Measurements from ENCODE around the gene TM4SF18.
A peak's percentile ranks its signal among the peaks of the same experiment; 100 is the strongest.
"Not testable (repeated sequence)": the region's sequence is repeated elsewhere in the genome, so short reads cannot be mapped to it uniquely, and the experiment has no call there.

The TM4SF18 gene

DNA sequence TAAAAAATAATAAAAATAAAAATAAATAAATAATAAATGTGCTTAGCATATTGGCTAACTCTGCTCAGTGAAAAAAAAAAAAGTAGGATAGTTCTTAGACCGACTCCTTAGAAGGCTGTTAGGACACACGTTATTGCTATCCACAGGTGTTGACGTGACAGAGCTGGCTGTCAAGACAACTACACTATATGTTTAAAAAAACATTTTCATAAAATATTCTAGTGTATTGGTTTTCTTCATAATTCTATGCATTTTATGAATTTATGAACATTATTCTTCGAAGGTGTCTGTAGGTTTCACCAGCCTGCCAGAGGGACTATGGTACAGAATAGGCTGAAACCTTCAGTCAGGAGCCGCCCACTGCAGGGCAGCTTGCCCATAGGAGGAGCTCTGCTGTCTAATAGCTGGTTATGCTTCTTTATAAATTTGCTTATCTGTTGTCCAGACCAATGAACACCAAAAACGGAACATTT, 34.8 kb upstream of the TM4SF18 start:
- no peak for DNase-seq

DNA sequence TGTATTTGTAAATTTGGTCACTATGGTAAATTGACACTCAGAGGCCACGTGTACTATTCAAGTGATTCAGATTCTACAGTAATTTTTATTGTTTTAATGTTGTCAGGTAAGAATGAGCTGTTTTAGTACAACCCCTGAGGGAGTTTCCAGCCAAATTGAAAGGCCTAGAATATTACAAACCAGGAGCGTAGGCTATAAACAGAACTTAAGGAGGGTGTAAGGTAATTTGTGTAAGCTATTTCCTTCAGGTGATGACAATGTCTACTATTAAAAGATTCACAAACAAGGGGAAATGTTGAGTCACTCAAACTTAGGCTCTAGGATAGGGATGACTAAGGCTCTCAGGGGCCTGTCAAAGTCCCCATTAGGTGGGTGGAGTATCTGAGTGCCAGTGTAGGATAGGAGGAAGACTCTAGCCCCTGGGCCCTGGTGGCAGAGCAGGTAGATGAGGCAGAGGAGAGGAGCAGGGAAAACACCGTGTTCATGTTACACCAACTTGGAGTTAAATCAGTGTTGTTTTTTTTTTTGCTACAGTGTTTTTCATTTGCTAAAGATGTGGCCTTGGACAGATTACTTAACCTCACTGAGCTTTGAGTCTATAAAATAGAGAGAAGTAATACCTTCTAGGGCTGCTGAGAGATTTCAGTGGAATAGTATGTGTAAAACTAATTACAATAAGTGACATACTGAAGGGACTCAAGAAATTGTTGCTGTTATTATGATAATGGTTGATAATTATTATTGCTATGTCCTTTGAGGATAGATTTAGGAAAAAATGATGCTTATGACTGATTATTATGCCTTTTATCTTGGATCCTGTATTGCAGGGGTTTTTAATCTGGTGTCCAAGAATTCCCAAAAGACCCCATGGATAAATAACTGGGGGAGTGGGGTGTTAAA, 33.8 kb upstream of the TM4SF18 start:
- peak; percentile 36 for DNase-seq

DNA sequence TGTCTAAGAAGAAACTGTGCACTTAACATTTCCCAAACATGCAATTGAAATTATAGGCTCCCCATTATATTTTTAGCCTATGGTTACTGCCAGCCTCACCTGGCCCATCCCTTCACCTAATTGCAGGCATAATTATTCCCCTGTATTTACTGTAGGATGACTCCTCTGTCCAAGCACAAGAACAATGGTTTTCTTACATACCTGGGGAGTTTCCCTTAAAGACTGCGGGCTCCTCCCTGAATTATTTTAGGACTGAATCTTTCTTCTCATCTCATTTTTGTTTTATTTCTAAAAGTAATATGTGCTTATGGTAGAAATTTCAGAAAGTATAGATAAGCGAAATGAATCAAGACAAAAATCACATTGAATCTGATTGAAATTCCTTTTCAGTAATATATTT, 32.6 kb upstream of the TM4SF18 start:
- no peak for DNase-seq

GRCh38 chr3:149364624-149365023, 31.2 kb upstream of the TM4SF18 start:
- DNase-seq: no peak

- no peak for DNase-seq
Observed at GRCh38 chr3:149363053-149363452, 29.6 kb upstream of the TM4SF18 start.

DNA sequence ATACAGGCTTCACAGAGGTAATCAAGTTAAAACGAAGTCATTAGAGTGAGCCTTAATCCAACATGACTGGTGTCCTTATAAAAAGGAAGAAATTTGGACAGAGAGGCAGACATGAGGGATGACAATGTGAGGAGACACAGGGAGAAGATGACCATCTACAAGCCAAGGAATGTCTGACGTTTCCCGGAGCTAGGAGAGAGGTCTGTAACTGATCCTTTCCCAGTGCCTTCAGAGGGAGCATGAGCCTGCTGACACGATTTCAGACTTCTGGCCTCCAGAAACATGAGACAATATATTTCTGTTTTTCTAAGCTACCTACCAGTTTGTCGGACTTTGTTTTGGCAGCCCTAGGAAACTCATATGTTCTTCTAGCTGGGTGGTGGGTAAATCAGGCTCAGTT, 28.9 kb upstream of the TM4SF18 start:
- no peak for DNase-seq

- DNase-seq: no peak
Observed at GRCh38 chr3:149356630-149357029, 23.2 kb upstream of the TM4SF18 start.

DNA sequence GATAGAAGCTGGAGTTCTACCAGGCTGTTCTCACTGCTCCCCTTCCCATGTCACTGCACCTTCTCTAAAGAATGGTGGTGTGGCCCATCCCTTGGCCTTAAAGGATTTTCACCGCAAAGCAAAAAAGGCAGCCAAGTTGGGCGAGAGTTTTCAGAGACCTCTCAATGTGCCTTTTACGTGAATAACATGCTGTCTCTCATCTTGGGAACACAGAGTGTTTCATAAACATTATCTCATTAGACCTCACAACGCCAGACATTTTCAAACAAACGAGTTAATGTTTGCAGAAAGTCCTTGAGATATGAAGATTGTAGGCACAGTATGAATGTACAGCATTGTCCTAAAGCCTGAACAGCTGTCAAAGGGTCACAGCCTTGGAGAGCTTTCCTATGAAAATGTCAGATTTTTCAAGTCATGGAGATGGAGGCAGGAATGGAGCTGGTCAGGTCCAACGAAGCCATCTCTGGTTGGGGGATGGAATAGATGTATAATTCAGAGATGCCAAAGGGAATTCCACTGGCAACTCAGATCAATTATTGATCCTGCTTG, 22.7 kb upstream of the TM4SF18 start:
- DNase-seq: no peak

DNA sequence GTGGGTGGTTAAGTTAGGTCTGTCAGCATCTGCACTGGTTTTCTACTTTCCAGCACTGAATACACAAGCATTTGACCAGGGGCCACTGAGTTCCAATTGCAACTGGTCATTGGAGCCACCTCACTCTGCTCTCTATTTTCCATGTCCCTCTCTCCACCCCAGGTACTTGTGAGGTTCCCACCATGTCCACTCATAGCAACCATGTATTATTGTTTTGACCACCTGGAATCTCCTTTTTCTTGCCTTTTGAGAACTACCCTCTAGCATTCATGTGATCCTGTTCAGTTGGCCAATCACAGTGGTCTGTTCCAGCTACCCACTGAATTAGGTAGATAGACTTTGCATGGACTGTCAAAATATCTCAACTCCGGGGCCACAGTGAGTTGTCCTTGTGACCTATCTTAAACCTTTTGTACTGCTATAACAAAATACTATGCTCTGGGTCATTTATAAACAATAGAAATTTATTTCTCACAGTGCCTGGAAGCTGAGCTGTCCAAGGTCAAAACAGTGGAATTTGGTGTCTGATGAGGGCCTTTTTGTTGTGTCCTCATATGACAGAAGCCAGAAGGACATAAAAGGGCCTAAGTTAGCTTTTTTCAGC, 20.2 kb upstream of the TM4SF18 start:
- no peak for DNase-seq

DNA sequence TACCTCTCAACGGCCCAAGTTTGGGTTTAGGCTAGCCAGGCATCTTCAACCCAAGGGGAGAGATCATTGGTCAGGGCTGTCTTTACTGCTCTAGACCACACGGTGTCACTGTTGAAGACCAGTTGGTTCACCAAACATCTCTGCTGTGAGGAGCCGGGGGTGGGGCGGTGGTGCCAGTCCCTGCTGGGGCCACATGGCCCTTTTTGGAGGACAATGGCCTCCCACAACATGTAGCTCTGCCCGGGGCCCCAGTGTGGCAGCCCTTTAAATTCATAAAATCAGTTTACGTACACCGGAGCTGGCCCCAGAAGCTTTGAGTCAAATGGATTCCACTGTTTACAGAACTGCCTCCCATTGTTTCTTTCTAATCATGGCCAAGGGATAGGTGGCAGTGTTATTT, 19.1 kb upstream of the TM4SF18 start:
- no peak for DNase-seq

DNA sequence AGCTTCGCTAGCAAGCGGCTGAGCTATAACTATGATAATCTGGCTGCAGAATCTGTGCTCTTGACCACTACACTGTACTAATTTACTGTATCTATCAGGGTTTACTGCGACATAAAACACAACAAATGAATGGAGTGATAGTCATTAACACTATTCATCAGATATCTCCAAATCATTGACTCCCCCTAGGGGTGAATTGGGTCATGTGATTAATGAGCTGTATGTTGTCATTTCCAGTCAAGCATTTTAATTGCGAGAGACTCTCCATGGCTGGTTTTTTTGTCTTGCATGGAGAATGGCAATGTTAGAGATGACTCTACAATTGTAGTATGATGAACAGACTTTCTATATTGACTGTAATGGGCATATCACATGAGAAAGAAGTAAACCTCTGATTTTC, 10.5 kb upstream of the TM4SF18 start:
- DNase-seq: no peak

GRCh38 chr3:149342413-149343380, 9.3 kb upstream of the TM4SF18 start:
- no peak for DNase-seq

DNA sequence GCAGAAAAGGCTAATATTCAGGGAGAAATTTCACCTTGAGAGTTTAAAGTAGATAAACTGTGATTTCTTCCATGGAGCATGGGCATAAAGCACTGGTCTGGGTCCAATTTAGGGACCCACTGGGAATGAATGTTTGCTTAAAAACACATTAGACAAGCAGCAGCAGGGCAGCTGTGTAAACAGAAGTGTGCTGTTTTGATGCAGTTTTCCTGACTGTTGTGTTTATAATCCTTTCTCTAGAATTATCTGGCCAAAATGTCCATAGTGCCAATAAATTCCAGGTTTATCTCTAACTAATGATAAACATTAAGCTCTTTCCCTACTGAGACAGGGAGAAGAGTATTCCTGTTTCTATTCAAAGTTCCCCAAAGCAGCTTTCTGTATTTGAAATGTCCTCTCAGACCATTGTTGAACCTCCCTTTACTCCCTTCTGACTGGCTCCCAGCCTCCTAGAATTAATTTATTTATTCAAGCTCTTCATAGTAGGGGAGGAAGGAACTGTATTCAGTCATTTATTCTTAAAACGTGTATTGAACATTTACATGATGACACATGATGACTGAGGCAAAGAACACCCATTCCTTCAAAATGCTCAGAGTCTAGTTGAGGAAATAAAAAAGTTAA, 7.0 kb upstream of the TM4SF18 start:
- DNase-seq: peak; percentile 58

- no peak for DNase-seq
Observed at GRCh38 chr3:149339931-149340309, 6.5 kb upstream of the TM4SF18 start.

- not testable (repeated sequence) for DNase-seq
Observed at GRCh38 chr3:149337486-149337885, 4.0 kb upstream of the TM4SF18 start.

GRCh38 chr3:149336925-149337324, 3.5 kb upstream of the TM4SF18 start:
- no peak for DNase-seq

DNA sequence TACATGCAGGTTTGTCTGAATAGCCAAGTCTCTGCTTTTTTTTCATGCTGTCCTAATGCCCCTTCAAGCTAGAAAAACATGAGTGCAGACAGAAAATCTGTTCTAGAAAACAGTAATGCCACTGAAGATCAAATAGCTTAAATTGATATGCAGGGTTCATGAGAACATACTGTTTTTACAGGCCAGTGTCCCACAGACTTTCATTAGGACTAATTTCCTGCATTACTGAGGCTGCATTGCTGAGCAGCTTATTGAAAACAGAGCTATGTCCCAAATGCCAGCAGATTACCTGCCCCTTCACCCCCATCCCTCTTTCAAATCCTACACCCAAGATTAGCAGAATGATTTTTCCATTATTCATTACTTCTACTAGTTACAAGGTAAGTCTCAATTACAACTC, 665 bp downstream of the TM4SF18 start:
- DNase-seq: no peak

DNA sequence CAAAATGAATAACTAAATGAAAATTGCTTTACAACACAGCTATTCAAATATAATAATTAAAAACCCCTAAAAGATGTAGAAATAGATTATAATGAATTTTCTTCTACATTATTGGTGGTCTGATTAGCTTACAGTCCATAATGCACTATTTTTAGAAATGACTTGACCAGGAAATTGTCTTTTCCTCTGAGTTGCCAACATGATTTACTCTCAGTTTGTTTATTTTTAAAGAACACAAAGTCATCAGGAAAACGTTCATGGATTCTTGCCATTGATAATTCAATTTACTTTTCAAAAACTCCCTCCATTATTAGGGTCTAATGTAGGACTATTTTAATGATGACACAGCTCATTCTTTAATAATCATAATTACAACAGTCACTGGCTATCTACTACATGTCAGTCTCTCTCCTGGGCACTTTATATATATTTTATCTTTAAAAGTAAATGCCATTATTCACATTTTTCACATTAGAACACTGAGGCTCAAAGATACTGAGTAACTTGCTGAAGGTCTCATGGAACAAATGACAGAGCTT, 1.1 kb downstream of the TM4SF18 start:
- no peak for DNase-seq

- DNase-seq: no peak
Observed at GRCh38 chr3:149331396-149331795, 2.0 kb downstream of the TM4SF18 start.

DNA sequence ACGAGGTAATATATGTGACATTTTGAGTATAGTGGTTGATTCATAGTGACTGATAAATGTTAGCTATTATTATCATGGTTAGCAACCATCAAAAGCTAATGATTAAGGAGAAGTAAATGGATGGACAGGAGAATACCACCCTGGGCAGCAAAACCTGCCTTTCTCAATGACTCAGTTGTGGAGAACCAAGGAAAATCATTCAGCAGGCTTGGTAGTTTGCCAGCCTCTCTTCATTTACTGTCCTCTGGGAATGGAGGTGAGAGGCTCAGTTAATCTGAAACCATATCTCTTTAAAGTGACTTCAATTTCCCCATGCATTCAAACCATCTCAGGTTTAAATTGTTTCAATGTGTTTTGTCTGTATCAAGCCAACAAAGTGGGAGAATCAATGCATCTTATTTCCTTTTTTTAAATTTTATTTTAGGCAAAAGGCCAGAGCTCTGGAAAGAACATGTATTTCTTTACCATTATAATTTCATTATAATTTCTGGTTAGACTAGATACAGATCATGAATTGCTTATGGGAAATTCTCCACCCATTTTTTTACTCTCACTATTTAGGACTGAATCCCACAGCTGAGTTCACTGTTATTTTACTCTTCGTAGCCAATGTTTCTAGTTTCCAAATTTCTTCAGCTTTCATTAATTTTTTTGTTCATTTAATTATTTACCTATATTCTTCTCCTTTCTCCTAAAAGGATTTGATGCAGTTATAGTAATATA, 2.7 kb downstream of the TM4SF18 start:
- DNase-seq: peak; percentile 55

DNA sequence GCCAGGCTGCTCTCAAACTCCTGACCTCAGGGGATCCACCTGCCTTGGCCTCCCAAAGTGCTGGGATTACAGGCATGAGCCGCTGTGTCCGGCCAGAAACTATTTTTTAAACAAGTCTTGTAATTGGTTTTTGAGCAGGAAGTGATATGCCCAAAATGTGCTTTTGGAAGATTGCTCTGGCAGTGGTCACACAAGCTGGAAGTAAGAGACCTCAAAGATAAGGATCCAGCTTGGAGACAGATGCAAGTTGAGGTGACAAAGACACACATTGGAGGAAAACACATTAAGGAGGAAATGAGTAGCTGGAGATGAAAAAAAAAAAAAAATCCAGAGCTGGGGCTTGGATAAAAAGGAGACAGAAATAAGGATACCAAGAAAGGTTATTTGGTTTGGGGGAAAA, 6.3 kb downstream of the TM4SF18 start:
- DNase-seq: no peak

Measured in NCI-H1436 treated with DMSO at 0.1 percent for 48 hours (cell line).